Activated T-cell treated with anti-CD3 and anti-CD28 coated beads, Interleukin-2, amount 50 U/mL, for 24 hours (primary cell): ENCODE results near the gene RUNDC1.
A peak's percentile ranks its signal among the peaks of the same experiment; 100 is the strongest.

ENCODE experiments used
- DNase-seq: peaks from one replicate; pipeline ENCODE4 v3.0.0-alpha.2; 2020
- H3K27ac Mint-ChIP-seq: 2 replicates; pipeline ENCODE4 v1.8.0; 2020; ENCODE audit warnings: mild to moderate bottlenecking, mixed read lengths
- H3K27me3 Mint-ChIP-seq: 2 replicates; pipeline ENCODE4 v1.8.0; 2020; ENCODE audit warnings: mixed read lengths
- H3K36me3 Mint-ChIP-seq: 2 replicates; pipeline ENCODE4 v1.8.0; 2020; ENCODE audit warnings: low read depth, mixed read lengths
- H3K4me1 Mint-ChIP-seq: 2 replicates; pipeline ENCODE4 v1.8.0; 2020; ENCODE audit warnings: low read depth, mixed read lengths
- H3K4me3 Mint-ChIP-seq: 2 replicates; pipeline ENCODE4 v1.8.0; 2020; ENCODE audit warnings: mild to moderate bottlenecking, moderate library complexity, mixed read lengths
- H3K9me3 Mint-ChIP-seq: 2 replicates; pipeline ENCODE4 v1.8.0; 2020; ENCODE audit warnings: mixed read lengths

Gene RUNDC1

GRCh38 chr17:43003542-43004172, 23.3 kb downstream of the RUNDC1 start:
- peak overlapping the region; percentile 100 for H3K27ac Mint-ChIP-seq
- no peak overlapping the region for H3K4me3 Mint-ChIP-seq
- no peak for DNase-seq
- H3K27me3 Mint-ChIP-seq: no peaks in the 10 kb centered on the region
- no peaks in the 10 kb centered on the region for H3K9me3 Mint-ChIP-seq
- peaks cover 52% of the 10 kb centered on the region for H3K4me1 Mint-ChIP-seq
- H3K36me3 Mint-ChIP-seq: peaks cover 82% of the 10 kb centered on the region

GRCh38 chr17:43006639-43007551, 26.5 kb downstream of the RUNDC1 start, which contains the start of gene IFI35:
TSS of gene IFI35 (plus strand) at chr17:43006784. CDS start at chr17:43006948, 164 bp downstream.
- Mint-ChIP-seq H3K27ac (peak within 1 kb of the TSS; percentile 100), H3K9me3 (no peaks in the 10 kb centered on the region), H3K27me3 (no peaks in the 10 kb centered on the region), H3K4me1 (peaks cover 49% of the 10 kb centered on the region), H3K4me3 (peak within 1 kb of the TSS; percentile 99), H3K36me3 (peaks cover 58% of the 10 kb centered on the region)
- DNase-seq: peak; percentile 88

GRCh38 chr17:43010667-43011308, 30.4 kb downstream of the RUNDC1 start:
- Mint-ChIP-seq H3K9me3 (no peaks in the 10 kb centered on the region), H3K36me3 (peaks cover 57% of the 10 kb centered on the region), H3K27ac (peak overlapping the region; percentile 11), H3K4me3 (no peak overlapping the region), H3K27me3 (no peaks in the 10 kb centered on the region), H3K4me1 (peaks cover 27% of the 10 kb centered on the region)
- no peak for DNase-seq

- H3K4me3 Mint-ChIP-seq: no peak overlapping the region
- peaks cover 49% of the 10 kb centered on the region for H3K36me3 Mint-ChIP-seq
- peaks cover 19% of the 10 kb centered on the region for H3K4me1 Mint-ChIP-seq
- H3K27ac Mint-ChIP-seq: peak overlapping the region; percentile 50
- DNase-seq: no peak
- H3K27me3 Mint-ChIP-seq: no peaks in the 10 kb centered on the region
- no peaks in the 10 kb centered on the region for H3K9me3 Mint-ChIP-seq
These were observed 31.5 kb downstream of the RUNDC1 start for GRCh38 chr17:43011728-43012472.

- Mint-ChIP-seq H3K4me1 (peaks cover 20% of the 10 kb centered on the region), H3K36me3 (peaks cover 45% of the 10 kb centered on the region), H3K27me3 (no peaks in the 10 kb centered on the region), H3K9me3 (no peaks in the 10 kb centered on the region), H3K4me3 (no peak overlapping the region), H3K27ac (no peak overlapping the region)
- no peak for DNase-seq
These were observed 32.9 kb downstream of the RUNDC1 start for GRCh38 chr17:43013296-43013695.

GRCh38 chr17:43014020-43014648, 33.8 kb downstream of the RUNDC1 start:
- peaks cover 45% of the 10 kb centered on the region for H3K36me3 Mint-ChIP-seq
- no peaks in the 10 kb centered on the region for H3K27me3 Mint-ChIP-seq
- no peak overlapping the region for H3K4me3 Mint-ChIP-seq
- H3K27ac Mint-ChIP-seq: peak overlapping the region; percentile 39
- H3K9me3 Mint-ChIP-seq: no peaks in the 10 kb centered on the region
- DNase-seq: no peak
- peaks cover 23% of the 10 kb centered on the region for H3K4me1 Mint-ChIP-seq

- Mint-ChIP-seq H3K36me3 (peaks cover 45% of the 10 kb centered on the region), H3K27ac (peak overlapping the region; percentile 39), H3K9me3 (no peaks in the 10 kb centered on the region), H3K4me1 (peaks cover 30% of the 10 kb centered on the region), H3K4me3 (no peak overlapping the region), H3K27me3 (no peaks in the 10 kb centered on the region)
- no peak for DNase-seq
These were observed 34.5 kb downstream of the RUNDC1 start for GRCh38 chr17:43014649-43015542.

GRCh38 chr17:43015579-43015978, 35.2 kb downstream of the RUNDC1 start:
- Mint-ChIP-seq H3K4me1 (peaks cover 28% of the 10 kb centered on the region), H3K4me3 (no peak overlapping the region), H3K36me3 (peaks cover 43% of the 10 kb centered on the region), H3K27ac (no peak overlapping the region), H3K27me3 (no peaks in the 10 kb centered on the region), H3K9me3 (no peaks in the 10 kb centered on the region)
- DNase-seq: no peak

- H3K4me1 Mint-ChIP-seq: peaks cover 29% of the 10 kb centered on the region
- no peak overlapping the region for H3K4me3 Mint-ChIP-seq
- peak overlapping the region; percentile 55 for H3K27ac Mint-ChIP-seq
- no peaks in the 10 kb centered on the region for H3K9me3 Mint-ChIP-seq
- H3K27me3 Mint-ChIP-seq: no peaks in the 10 kb centered on the region
- no peak for DNase-seq
- H3K36me3 Mint-ChIP-seq: peaks cover 39% of the 10 kb centered on the region
These were observed 35.9 kb downstream of the RUNDC1 start for GRCh38 chr17:43016216-43016615.

GRCh38 chr17:43018008-43018853, 37.9 kb downstream of the RUNDC1 start:
- Mint-ChIP-seq H3K27me3 (no peaks in the 10 kb centered on the region), H3K27ac (peak overlapping the region; percentile 19), H3K4me3 (no peak overlapping the region), H3K9me3 (no peaks in the 10 kb centered on the region), H3K4me1 (peaks cover 30% of the 10 kb centered on the region), H3K36me3 (peaks cover 25% of the 10 kb centered on the region)
- no peak for DNase-seq

GRCh38 chr17:43018932-43019331, 38.6 kb downstream of the RUNDC1 start:
- no peak for DNase-seq
- H3K9me3 Mint-ChIP-seq: no peaks in the 10 kb centered on the region
- no peak overlapping the region for H3K4me3 Mint-ChIP-seq
- no peaks in the 10 kb centered on the region for H3K27me3 Mint-ChIP-seq
- H3K36me3 Mint-ChIP-seq: peaks cover 18% of the 10 kb centered on the region
- H3K4me1 Mint-ChIP-seq: peaks cover 30% of the 10 kb centered on the region
- no peak overlapping the region for H3K27ac Mint-ChIP-seq

- DNase-seq: no peak
- Mint-ChIP-seq H3K27ac (no peak overlapping the region), H3K36me3 (peaks cover 13% of the 10 kb centered on the region), H3K4me3 (no peak overlapping the region), H3K27me3 (no peaks in the 10 kb centered on the region), H3K9me3 (no peaks in the 10 kb centered on the region), H3K4me1 (peaks cover 33% of the 10 kb centered on the region)
These were observed 39.1 kb downstream of the RUNDC1 start for GRCh38 chr17:43019418-43019817.
